Measurements from ENCODE around the gene TMEM271. TPM values are rescaled to one million over a fixed set of nuclear protein-coding genes. Genes with fewer than 3 reads are reported as not detected.
"Not testable (repeated sequence)": the region's sequence is repeated elsewhere in the genome, so short reads cannot be mapped to it uniquely, and the experiment has no call there.

The TMEM271 gene
- total and polyA plus RNA-seq, 4 donors, result not detected

GRCh38 chr4:598925-599324 is 22.8 kb upstream of the TMEM271 start:
- DNase-seq, result no peak
- Histone ChIP-seq H3K27ac (ENCODE audit: low read depth in 1 of 2, low read length in 1 of 2) (no peak overlapping the region), H3K4me1 (ENCODE audit: control insufficient read depth in 5 of 5, insufficient read depth in 5 of 5, low read length in 5 of 5) (peaks cover 0 to 4% (median 0%) of the 10 kb centered on the region in 5 donors), H3K9ac (ENCODE audit: insufficient read depth in 1 of 2, low read length in 2 of 2) (no peak overlapping the region), H3K4me3 (no peak overlapping the region), H3K36me3 (ENCODE audit: control insufficient read depth in 4 of 4, insufficient read depth in 4 of 4, low read length in 4 of 4) (no peaks in the 10 kb centered on the region), H3K9me3 (ENCODE audit: control insufficient read depth in 4 of 4, insufficient read depth in 3 of 4, low read length in 3 of 4) (peaks cover 0 to 3% (median 0%) of the 10 kb centered on the region in 4 donors), H3K27me3 (ENCODE audit: control insufficient read depth in 3 of 3, insufficient read depth in 3 of 3, low read length in 2 of 3) (no peaks in the 10 kb centered on the region)
- TF ChIP-seq CTCF (IDR thresholded peaks at IDR 0.05; ENCODE audit: control extremely low read depth, extremely low read depth), result no peak
- ATAC-seq (ENCODE audit: insufficient read depth, low FRiP score), result no peak
- 81 to 85% methylated on average over 3 of the region's 3 CpGs for WGBS, 2 donors

GRCh38 chr4:592825-593520 is 16.9 kb upstream of the TMEM271 start:
- H3K9ac ChIP-seq (ENCODE audit: insufficient read depth in 1 of 2, low read length in 2 of 2), result no peak overlapping the region
- DNase-seq (no peak), ATAC-seq (ENCODE audit: insufficient read depth, low FRiP score) (no peak)
- peaks cover 0 to 4% (median 0%) of the 10 kb centered on the region in 3 donors for H3K27me3 ChIP-seq (ENCODE audit: control insufficient read depth in 3 of 3, insufficient read depth in 3 of 3, low read length in 2 of 3)
- no peaks in the 10 kb centered on the region for H3K36me3 ChIP-seq (ENCODE audit: control insufficient read depth in 4 of 4, insufficient read depth in 4 of 4, low read length in 4 of 4)
- no peak overlapping the region for H3K4me3 ChIP-seq
- TF ChIP-seq CTCF (IDR thresholded peaks at IDR 0.05; ENCODE audit: control extremely low read depth, extremely low read depth), result no peak
- 71 to 76% methylated on average over 5 of the region's 5 CpGs for WGBS, 2 donors
- H3K27ac ChIP-seq (ENCODE audit: low read depth in 1 of 2, low read length in 1 of 2), result no peak overlapping the region
- no peaks in the 10 kb centered on the region for H3K4me1 ChIP-seq (ENCODE audit: control insufficient read depth in 5 of 5, insufficient read depth in 5 of 5, low read length in 5 of 5)
- peaks cover 0 to 16% (median 0%) of the 10 kb centered on the region in 4 donors for H3K9me3 ChIP-seq (ENCODE audit: control insufficient read depth in 4 of 4, insufficient read depth in 3 of 4, low read length in 3 of 4)

- 75 to 82% methylated on average over 11 of the region's 13 CpGs for WGBS, 2 donors
- H3K27me3 ChIP-seq (ENCODE audit: control insufficient read depth in 3 of 3, insufficient read depth in 3 of 3, low read length in 2 of 3); H3K27ac ChIP-seq (ENCODE audit: low read depth in 1 of 2, low read length in 1 of 2); ATAC-seq (ENCODE audit: insufficient read depth, low FRiP score); DNase-seq; H3K4me3 ChIP-seq; H3K9ac ChIP-seq (ENCODE audit: insufficient read depth in 1 of 2, low read length in 2 of 2); H3K4me1 ChIP-seq (ENCODE audit: control insufficient read depth in 5 of 5, insufficient read depth in 5 of 5, low read length in 5 of 5); H3K36me3 ChIP-seq (ENCODE audit: control insufficient read depth in 4 of 4, insufficient read depth in 4 of 4, low read length in 4 of 4): not testable (repeated sequence)
- peaks cover 0 to 17% (median 0%) of the 10 kb centered on the region in 4 donors for H3K9me3 ChIP-seq (ENCODE audit: control insufficient read depth in 4 of 4, insufficient read depth in 3 of 4, low read length in 3 of 4)
Observed at GRCh38 chr4:592178-592577, 16.1 kb upstream of the TMEM271 start.

- H3K9ac ChIP-seq (ENCODE audit: insufficient read depth in 1 of 2, low read length in 2 of 2), result no peak overlapping the region
- peaks cover 0 to 9% (median 0%) of the 10 kb centered on the region in 3 donors for H3K27me3 ChIP-seq (ENCODE audit: control insufficient read depth in 3 of 3, insufficient read depth in 3 of 3, low read length in 2 of 3)
- H3K9me3 ChIP-seq (ENCODE audit: control insufficient read depth in 4 of 4, insufficient read depth in 3 of 4, low read length in 3 of 4), result peaks cover 0 to 18% (median 0%) of the 10 kb centered on the region in 4 donors
- ATAC-seq (ENCODE audit: insufficient read depth, low FRiP score), result no peak
- no peak for DNase-seq
- H3K27ac ChIP-seq (ENCODE audit: low read depth in 1 of 2, low read length in 1 of 2), result no peak overlapping the region
- H3K4me3 ChIP-seq, result no peak overlapping the region
- WGBS, 2 donors, result 93 to 96% methylated on average over 12 of the region's 12 CpGs
- H3K36me3 ChIP-seq (ENCODE audit: control insufficient read depth in 4 of 4, insufficient read depth in 4 of 4, low read length in 4 of 4), result no peaks in the 10 kb centered on the region
- no peak for TF ChIP-seq CTCF (IDR thresholded peaks at IDR 0.05; ENCODE audit: control extremely low read depth, extremely low read depth)
- no peaks in the 10 kb centered on the region for H3K4me1 ChIP-seq (ENCODE audit: control insufficient read depth in 5 of 5, insufficient read depth in 5 of 5, low read length in 5 of 5)
Observed at GRCh38 chr4:590313-590841, 14.3 kb upstream of the TMEM271 start.
